Body of pancreas (tissue), 4 donors: Measurements from ENCODE around the gene CCDC57.

ENCODE experiments used
- POLR2A ChIP-seq, 3 donors: fragments of 450-650 bp; IDR thresholded peaks; one replicate each; pipeline ENCODE4 v1.6.1; 2016; ENCODE audit warnings: antibody characterized with exemption in 3 of 3, mild to moderate bottlenecking in 2 of 3
- TF ChIP-seq, protein P1 (sequence below), 7 experiments: fragments of 450-650 bp in 4 of 7; fragments of 200-600 bp in 3 of 7; sonication (generic) in 3 of 7; IDR thresholded peaks; one replicate each; pipeline ENCODE4 v1.5.1; 2016 to 2019; ENCODE audit warnings: antibody characterized with exemption in 7 of 7

DNA sequence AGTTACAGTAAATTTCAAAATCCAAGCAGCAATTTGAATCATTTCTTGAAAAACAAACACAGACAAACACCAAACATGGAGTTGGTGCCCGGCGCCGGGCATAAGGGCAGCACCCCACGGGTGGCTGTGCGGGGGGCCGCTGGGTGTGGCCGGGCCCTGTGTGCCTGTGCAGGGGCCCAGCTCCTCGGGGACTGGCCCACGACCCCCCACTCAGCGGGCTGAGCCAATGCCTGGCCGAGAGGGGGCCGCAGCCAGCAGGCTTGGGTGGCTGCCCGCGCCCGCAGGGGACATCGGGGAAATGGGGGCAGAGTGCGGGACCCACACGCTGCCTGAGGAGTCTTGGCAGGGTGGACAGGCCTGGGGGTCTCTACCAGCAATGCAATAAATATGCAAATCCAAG is 134.2 kb downstream of the CCDC57 start:
- TF ChIP-seq, protein P1, sequence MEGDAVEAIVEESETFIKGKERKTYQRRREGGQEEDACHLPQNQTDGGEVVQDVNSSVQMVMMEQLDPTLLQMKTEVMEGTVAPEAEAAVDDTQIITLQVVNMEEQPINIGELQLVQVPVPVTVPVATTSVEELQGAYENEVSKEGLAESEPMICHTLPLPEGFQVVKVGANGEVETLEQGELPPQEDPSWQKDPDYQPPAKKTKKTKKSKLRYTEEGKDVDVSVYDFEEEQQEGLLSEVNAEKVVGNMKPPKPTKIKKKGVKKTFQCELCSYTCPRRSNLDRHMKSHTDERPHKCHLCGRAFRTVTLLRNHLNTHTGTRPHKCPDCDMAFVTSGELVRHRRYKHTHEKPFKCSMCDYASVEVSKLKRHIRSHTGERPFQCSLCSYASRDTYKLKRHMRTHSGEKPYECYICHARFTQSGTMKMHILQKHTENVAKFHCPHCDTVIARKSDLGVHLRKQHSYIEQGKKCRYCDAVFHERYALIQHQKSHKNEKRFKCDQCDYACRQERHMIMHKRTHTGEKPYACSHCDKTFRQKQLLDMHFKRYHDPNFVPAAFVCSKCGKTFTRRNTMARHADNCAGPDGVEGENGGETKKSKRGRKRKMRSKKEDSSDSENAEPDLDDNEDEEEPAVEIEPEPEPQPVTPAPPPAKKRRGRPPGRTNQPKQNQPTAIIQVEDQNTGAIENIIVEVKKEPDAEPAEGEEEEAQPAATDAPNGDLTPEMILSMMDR (IDR thresholded peaks at IDR 0.05), result no peak
- no peak for TF ChIP-seq POLR2A (IDR thresholded peaks at IDR 0.05)
